ENCODE measurements around the gene LYZL1.
A peak's percentile ranks its signal among the peaks of the same experiment; 100 is the strongest.
"Not testable (repeated sequence)": the region's sequence is repeated elsewhere in the genome, so short reads cannot be mapped to it uniquely, and the experiment has no call there.

Gene LYZL1

DNA sequence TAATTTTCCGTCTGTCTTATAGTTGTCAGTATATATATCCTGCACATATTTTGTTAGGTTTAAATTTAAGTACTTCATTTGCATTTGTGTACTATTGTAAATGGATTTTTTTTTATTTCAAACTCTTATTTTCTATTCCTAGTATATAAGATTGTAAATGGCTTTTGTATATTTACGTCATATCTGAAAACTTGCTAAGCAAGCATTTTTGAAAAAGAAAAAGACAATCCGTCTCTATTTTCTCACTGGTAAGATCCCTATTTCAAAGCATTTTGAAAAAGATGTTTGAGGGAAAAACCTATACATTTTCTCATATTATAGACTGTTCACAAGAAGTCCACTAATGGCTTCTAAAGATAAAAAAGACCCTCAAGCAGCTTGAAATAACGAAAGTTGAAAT, 1.2 kb upstream of the LYZL1 start:
- no peak overlapping the region for H3K27ac ChIP-seq

GRCh38 chr10:29291561-29291960, 2.7 kb downstream of the LYZL1 start:
- H3K27ac ChIP-seq = not testable (repeated sequence)

More for the DNA sequence above, 1.2 kb upstream of the LYZL1 start:
- TF ChIP-seq CTCF (IDR thresholded peaks at IDR 0.05) (no peak), ZFX (IDR thresholded peaks at IDR 0.05; ENCODE audit: borderline replicate concordance) (no peak)

GRCh38 chr10:29292406-29292805, 3.5 kb downstream of the LYZL1 start:
- H3K27ac ChIP-seq = not testable (repeated sequence)

DNA sequence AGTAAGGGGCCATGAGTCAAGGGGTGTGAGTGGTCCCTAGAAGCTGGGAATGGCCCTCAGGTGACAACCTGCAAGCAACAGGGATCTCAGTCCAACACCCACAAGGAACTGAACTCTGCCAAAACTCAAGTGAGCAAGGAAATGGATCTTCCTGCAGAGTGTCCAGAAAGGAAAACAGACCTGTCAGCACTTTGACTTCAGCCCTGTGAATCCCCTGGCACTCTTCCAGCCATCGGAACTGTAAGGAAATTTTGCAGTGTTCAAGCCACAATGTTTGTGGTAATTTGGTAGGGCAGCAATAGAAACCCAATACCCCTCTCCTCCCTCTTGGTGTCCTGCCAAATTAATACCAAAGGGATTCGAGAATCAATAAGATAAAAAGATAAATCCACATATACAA, 6.9 kb downstream of the LYZL1 start:
- TF ChIP-seq ZFX (IDR thresholded peaks at IDR 0.05; ENCODE audit: borderline replicate concordance) = no peak
- TF ChIP-seq CTCF (IDR thresholded peaks at IDR 0.05) = no peak

GRCh38 chr10:29297678-29298077, 8.8 kb downstream of the LYZL1 start:
- TF ChIP-seq ZFX (IDR thresholded peaks at IDR 0.05; ENCODE audit: borderline replicate concordance) (no peak), CTCF (IDR thresholded peaks at IDR 0.05) (no peak)
- H3K27ac ChIP-seq = no peak overlapping the region

More for the DNA sequence above, 6.9 kb downstream of the LYZL1 start:
- H3K27ac ChIP-seq = no peak overlapping the region

GRCh38 chr10:29301359-29301910, 12.6 kb downstream of the LYZL1 start:
- TF ChIP-seq ZFX (IDR thresholded peaks at IDR 0.05; ENCODE audit: borderline replicate concordance) = no peak
- no peak for TF ChIP-seq CTCF (IDR thresholded peaks at IDR 0.05)
- H3K27ac ChIP-seq = no peak overlapping the region

- TF ChIP-seq CTCF (IDR thresholded peaks at IDR 0.05) (no peak), ZFX (IDR thresholded peaks at IDR 0.05; ENCODE audit: borderline replicate concordance) (no peak)
- no peak overlapping the region for H3K27ac ChIP-seq
Measured at GRCh38 chr10:29302499-29302898, 13.6 kb downstream of the LYZL1 start.

- no peak overlapping the region for H3K27ac ChIP-seq
Measured at GRCh38 chr10:29304264-29304994, 15.6 kb downstream of the LYZL1 start.

More at GRCh38 chr10:29304264-29304994, 15.6 kb downstream of the LYZL1 start:
- TF ChIP-seq ZFX (IDR thresholded peaks at IDR 0.05; ENCODE audit: borderline replicate concordance) (no peak), CTCF (IDR thresholded peaks at IDR 0.05) (peak; percentile 82)

Measured in 22Rv1 (cell line).